Measurements from ENCODE around the gene AXL. TPM values are rescaled to one million over a fixed set of nuclear protein-coding genes. Genes with fewer than 3 reads are reported as not detected.

AXL gene
- total and polyA plus RNA-seq, 2 of the 13 experiments (the other 11 are each of a cell fraction or from before 2014, with no cell fraction given): 0.71 to 5.9 TPM

DNA sequence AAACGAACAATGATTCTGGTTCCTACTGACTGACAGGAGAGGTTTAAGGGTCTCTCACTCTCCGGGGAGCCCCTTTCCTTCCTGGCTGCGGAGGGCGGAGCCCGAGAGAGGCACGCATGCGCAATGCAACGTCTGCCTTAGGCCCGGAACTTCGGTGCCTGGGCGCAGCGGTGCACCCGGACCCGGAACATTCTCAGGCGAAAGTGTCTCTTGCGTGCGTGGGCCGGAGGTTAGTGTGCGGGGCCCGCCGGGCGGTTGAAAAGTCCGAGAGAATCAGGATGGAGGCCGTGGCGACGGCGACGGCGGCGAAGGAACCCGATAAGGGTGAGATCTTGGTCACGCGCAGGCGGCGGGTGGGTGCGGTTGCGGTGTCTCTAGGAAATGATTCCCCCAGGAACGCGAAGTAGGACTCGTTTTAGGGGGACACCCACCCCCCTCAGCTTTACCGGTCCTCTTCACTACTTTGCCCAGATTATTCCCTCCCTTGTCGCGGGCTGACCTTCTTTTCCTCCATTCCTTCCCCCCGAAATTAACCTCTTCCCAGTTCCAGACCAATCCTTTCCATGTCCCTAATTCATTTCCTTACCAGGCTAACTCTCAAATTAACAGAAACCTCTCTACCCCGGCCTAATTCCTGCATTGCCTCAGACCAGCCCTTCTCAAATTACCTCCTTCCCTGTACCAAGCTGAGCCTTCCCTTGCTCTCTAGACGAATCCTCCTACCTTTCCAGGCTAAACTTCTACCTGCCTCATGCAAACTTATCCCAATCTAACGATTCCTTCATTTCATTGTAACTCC, 91.2 kb downstream of the AXL start, which contains the start of gene CCDC97 (continued):
- TF ChIP-seq ZNF562 (CRISPR knock-in tag; IDR thresholded peaks at IDR 0.05; ENCODE audit: borderline replicate concordance): no peak
- TF ChIP-seq ZNF17 (CRISPR knock-in tag; IDR thresholded peaks at IDR 0.05): no peak
- 0 out of 2 replicates have a peak, but pooled peaks have one; percentile 14 for TF ChIP-seq IRX3 (CRISPR knock-in tag; IDR thresholded peaks at IDR 0.05; ENCODE audit: borderline replicate concordance, low read depth)
- no peak for TF ChIP-seq FIP1L1 (IDR thresholded peaks at IDR 0.05; ENCODE audit: borderline replicate concordance, insufficient read depth, low read depth, low read length)
- no peak for TF ChIP-seq CBX2 (IDR thresholded peaks at IDR 0.05; ENCODE audit: low read depth, low read length)
- TF ChIP-seq CBX2 (CRISPR knock-in tag; IDR thresholded peaks at IDR 0.05; ENCODE audit: low read depth): 0 out of 2 replicates have a peak, but pooled peaks have one; percentile 81
- TF ChIP-seq CCDC6 (CRISPR knock-in tag; IDR thresholded peaks at IDR 0.05): peak; percentile 69; the same call in 1 of the 2 replicates
- TF ChIP-seq, protein P1, sequence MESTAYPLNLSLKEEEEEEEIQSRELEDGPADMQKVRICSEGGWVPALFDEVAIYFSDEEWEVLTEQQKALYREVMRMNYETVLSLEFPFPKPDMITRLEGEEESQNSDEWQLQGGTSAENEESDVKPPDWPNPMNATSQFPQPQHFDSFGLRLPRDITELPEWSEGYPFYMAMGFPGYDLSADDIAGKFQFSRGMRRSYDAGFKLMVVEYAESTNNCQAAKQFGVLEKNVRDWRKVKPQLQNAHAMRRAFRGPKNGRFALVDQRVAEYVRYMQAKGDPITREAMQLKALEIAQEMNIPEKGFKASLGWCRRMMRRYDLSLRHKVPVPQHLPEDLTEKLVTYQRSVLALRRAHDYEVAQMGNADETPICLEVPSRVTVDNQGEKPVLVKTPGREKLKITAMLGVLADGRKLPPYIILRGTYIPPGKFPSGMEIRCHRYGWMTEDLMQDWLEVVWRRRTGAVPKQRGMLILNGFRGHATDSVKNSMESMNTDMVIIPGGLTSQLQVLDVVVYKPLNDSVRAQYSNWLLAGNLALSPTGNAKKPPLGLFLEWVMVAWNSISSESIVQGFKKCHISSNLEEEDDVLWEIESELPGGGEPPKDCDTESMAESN (CRISPR knock-in tag; conservative IDR thresholded peaks at IDR 0.05): peak; percentile 76
- peak; percentile 90 for TF ChIP-seq PHF20 (CRISPR knock-in tag; IDR thresholded peaks at IDR 0.05)
- peak; percentile 83 for TF ChIP-seq XBP1 (CRISPR knock-in tag; IDR thresholded peaks at IDR 0.05)
- no peak for TF ChIP-seq NR2F2 (IDR thresholded peaks at IDR 0.05; ENCODE audit: borderline replicate concordance, low read depth)
- TF ChIP-seq ADNP (CRISPR knock-in tag; IDR thresholded peaks at IDR 0.05): no peak
- no peak for TF ChIP-seq NPAS2 (CRISPR knock-in tag; IDR thresholded peaks at IDR 0.05; ENCODE audit: borderline replicate concordance)
- peak; percentile 37; the same call in 1 of the 2 replicates for TF ChIP-seq ZNF180 (CRISPR knock-in tag; IDR thresholded peaks at IDR 0.05; ENCODE audit: borderline replicate concordance, low read depth)
- TF ChIP-seq FOSL1 (CRISPR knock-in tag; IDR thresholded peaks at IDR 0.05; ENCODE audit: borderline replicate concordance): no peak; the same call in 1 of the 2 replicates
- no peak for TF ChIP-seq RFXANK (CRISPR knock-in tag; IDR thresholded peaks at IDR 0.05)
- no peak for TF ChIP-seq ZNF646 (CRISPR knock-in tag; IDR thresholded peaks at IDR 0.05)
- TF ChIP-seq GABPA (IDR thresholded peaks at IDR 0.05; ENCODE audit: low read depth, low read length): peak; percentile 65
- peak; percentile 90 for TF ChIP-seq GABPA (CRISPR knock-in tag; IDR thresholded peaks at IDR 0.05; ENCODE audit: low read depth)
- TF ChIP-seq MXD1 (CRISPR knock-in tag; IDR thresholded peaks at IDR 0.05): peak; percentile 72; the same call in 1 of the 2 replicates
- peak; percentile 61; the same call in 1 of the 2 replicates for TF ChIP-seq HDAC2 (CRISPR knock-in tag; IDR thresholded peaks at IDR 0.05)
- TF ChIP-seq ZNF629 (CRISPR knock-in tag; conservative IDR thresholded peaks at IDR 0.05): no peak

Data from HepG2 (cell line).